Stomach (tissue), 9 donors: ENCODE measurements around the gene FBF1. TPM values are rescaled to one million over a fixed set of nuclear protein-coding genes. Genes with fewer than 3 reads are reported as not detected.
"Not testable (repeated sequence)": the region's sequence is repeated elsewhere in the genome, so short reads cannot be mapped to it uniquely, and the experiment has no call there.

ENCODE experiments used
- DNase-seq, 2 donors: peaks; one replicate each; pipeline versions ENCODE4 v3.0.0 to v3.0.0-alpha.2; 2013 to 2019
- H3K27ac ChIP-seq, 5 donors: fragments of 200-600 bp in 4 of 5; sonication (generic) in 4 of 5; one replicate each; pipeline ENCODE4 v1.5.1; 2013 to 2019; ENCODE audit warnings: mild to moderate bottlenecking in 1 of 5, moderate library complexity in 1 of 5
- H3K27me3 ChIP-seq, 3 donors: fragments of 200-600 bp; sonication (generic); one replicate each; pipeline ENCODE4 v1.5.1; 2017 to 2019; ENCODE audit warnings: mixed run types in 1 of 3
- H3K36me3 ChIP-seq, 4 donors: fragments of 200-600 bp; sonication (generic); 1 replicate in 3 of 4; 2 replicates in 1 of 4; pipeline ENCODE4 v1.5.1; 2016 to 2019
- H3K4me1 ChIP-seq, 4 donors: fragments of 200-600 bp; sonication (generic); one replicate each; pipeline ENCODE4 v1.5.1; 2016 to 2019
- H3K4me3 ChIP-seq, 4 donors: fragments of 200-600 bp; sonication (generic) in 3 of 4; one replicate each; pipeline ENCODE4 v1.5.1; 2016 to 2019; ENCODE audit warnings: mild to moderate bottlenecking in 1 of 4
- H3K9me3 ChIP-seq, 4 donors: fragments of 200-600 bp; sonication (generic); one replicate each; pipeline ENCODE4 v1.5.1; 2016 to 2019
- CTCF ChIP-seq, 7 experiments: fragments of 450-650 bp in 4 of 7; fragments of 200-600 bp in 3 of 7; sonication (generic) in 3 of 7; IDR thresholded peaks; one replicate each; pipeline ENCODE4 v1.5.1; 2016 to 2019; ENCODE audit warnings: antibody characterized with exemption in 7 of 7, control low read depth in 2 of 7, mild to moderate bottlenecking in 1 of 7
- EP300 ChIP-seq: sonication (generic); formaldehyde crosslinking; IDR thresholded peaks from one replicate; pipeline ENCODE4 v1.6.1; 2017; ENCODE audit warnings: antibody characterized with exemption
- POLR2A ChIP-seq, 4 donors: fragments of 450-650 bp; IDR thresholded peaks; one replicate each; pipeline ENCODE4 v1.6.1; 2016; ENCODE audit warnings: antibody characterized with exemption in 4 of 4, control low read depth in 2 of 4, mild to moderate bottlenecking in 1 of 4, moderate library complexity in 1 of 4
- POLR2AphosphoS5 ChIP-seq, 3 donors: sonication (generic); formaldehyde crosslinking; IDR thresholded peaks; one replicate each; pipeline ENCODE4 v1.6.1; 2016; ENCODE audit warnings: antibody characterized with exemption in 3 of 3
- WGBS, 5 donors: extraction: QIAGEN DNeasy Blood & Tissue Kit in 3 of 5; methylation state at CpG; one replicate each; pipeline versions ENCODE4 v1.1.5 to v1.1.7; 2013 to 2018; 5-methylcytosine and 5-hydroxymethylcytosine counted together
- intact Hi-C: fragments of 100-400 bp; cut with DNase I; formaldehyde crosslinking; loops from one replicate; pipeline ENCODE4 v1.15.1; 2023; ENCODE audit warnings: low total_unique reads
- polyA plus RNA-seq, 3 donors: library from polyadenylated mRNA; stranded (reverse); fragments of 200-250 nt; gene quantifications; one replicate each; pipeline ENCODE4 v1.2.3, GENCODE V29; 2013
- total RNA-seq, 5 donors: library from RNA; depleted of rRNA; stranded (reverse); fragments of >200 nt; gene quantifications; one replicate each; pipeline versions ENCODE4 v1.1.0 to v1.2.3, GENCODE V29; 2014 to 2016
- donor health status: healthy with polysubstance abuse.
- donor health status: Bipolar disorder and iron deficiency.
- donor health status: healthy.

Gene FBF1
- total and polyA plus RNA-seq, 8 donors = 1.7 to 21.7 (median 10.4) TPM

- TF ChIP-seq POLR2A (IDR thresholded peaks at IDR 0.05) = peak in 2 of 4 donors; percentile 73 to 84
- TF ChIP-seq POLR2AphosphoS5 (IDR thresholded peaks at IDR 0.05) = peak; percentile 85 to 97 (median 97)
- peak in 4 of 7 experiments; percentile 7 to 49 (median 26) for TF ChIP-seq CTCF (IDR thresholded peaks at IDR 0.05)
- no peak for TF ChIP-seq EP300
- no peaks in the 10 kb centered on the region for H3K9me3 ChIP-seq
- H3K27me3 ChIP-seq = no peaks in the 10 kb centered on the region
- peaks cover 0 to 4% (median 0%) of the 10 kb centered on the region in 4 donors for H3K36me3 ChIP-seq
- intact Hi-C loops = no loop called here
- peak within 1 kb of the TSS; percentile 72 to 86 (median 80) for H3K4me3 ChIP-seq
- peak; percentile 97 to 99 for DNase-seq
- WGBS, 5 donors = 0% methylated on average over 41 to 72 of the region's 72 CpGs
- H3K4me1 ChIP-seq = peaks cover 22 to 84% (median 66%) of the 10 kb centered on the region in 4 donors
- peak within 1 kb of the TSS; percentile 95 to 99 (median 97) for H3K27ac ChIP-seq
These were observed 38.3 kb upstream of the FBF1 start, which contains the start of the genes ACOX1 and TEN1 for GRCh38 chr17:75978938-75979704. Gene ACOX1, minus strand, starts transcription at chr17:75979166. Its CDS starts 93 bp downstream, at chr17:75979073. Gene TEN1, plus strand, starts transcription at chr17:75979240. Its CDS starts 6,953 bp downstream, at chr17:75986193.

- Histone ChIP-seq H3K9me3 (no peaks in the 10 kb centered on the region), H3K27ac (peak overlapping the region in 4 of 5 donors; percentile 47 to 95 (median 52)), H3K27me3 (no peaks in the 10 kb centered on the region), H3K4me1 (peaks cover 18 to 81% (median 55%) of the 10 kb centered on the region in 4 donors), H3K4me3 (peak overlapping the region in 2 of 4 donors; percentile 28 to 72), H3K36me3 (peaks cover 3 to 26% (median 21%) of the 10 kb centered on the region in 4 donors)
- DNase-seq = peak in 1 of 2 donors; percentile 58
- WGBS, 5 donors = 30 to 40% (median 34%) methylated on average over 9 of the region's 9 CpGs
- no peak for TF ChIP-seq POLR2A (IDR thresholded peaks at IDR 0.05)
- no peak for TF ChIP-seq CTCF (IDR thresholded peaks at IDR 0.05)
- peak in 1 of 3 donors; percentile 12 for TF ChIP-seq POLR2AphosphoS5 (IDR thresholded peaks at IDR 0.05)
- TF ChIP-seq EP300 = no peak
- intact Hi-C loops = no loop called here
These were observed 35.5 kb upstream of the FBF1 start for GRCh38 chr17:75976175-75976848.

GRCh38 chr17:75975757-75976174 is 34.9 kb upstream of the FBF1 start:
- no peaks in the 10 kb centered on the region for H3K9me3 ChIP-seq
- H3K27ac ChIP-seq = peak overlapping the region; percentile 23 to 95 (median 47)
- H3K4me1 ChIP-seq = peaks cover 18 to 81% (median 52%) of the 10 kb centered on the region in 4 donors
- intact Hi-C loops = no loop called here
- peaks cover 4 to 31% (median 27%) of the 10 kb centered on the region in 4 donors for H3K36me3 ChIP-seq
- TF ChIP-seq POLR2A (IDR thresholded peaks at IDR 0.05) (no peak), POLR2AphosphoS5 (IDR thresholded peaks at IDR 0.05) (no peak), EP300 (no peak), CTCF (IDR thresholded peaks at IDR 0.05) (no peak)
- peak overlapping the region in 2 of 4 donors; percentile 28 to 72 for H3K4me3 ChIP-seq
- no peak for DNase-seq
- no peaks in the 10 kb centered on the region for H3K27me3 ChIP-seq
- 28 to 56% (median 36%) methylated on average over 5 of the region's 5 CpGs for WGBS, 5 donors

GRCh38 chr17:75975187-75975586 is 34.3 kb upstream of the FBF1 start:
- DNase-seq, intact Hi-C loops, H3K4me3 ChIP-seq, H3K9me3 ChIP-seq, H3K27me3 ChIP-seq: not testable (repeated sequence)
- H3K4me1 ChIP-seq = peaks cover 17 to 81% (median 49%) of the 10 kb centered on the region in 4 donors
- H3K27ac ChIP-seq = peak overlapping the region in 3 of 5 donors; percentile 47 to 95 (median 57)
- peaks cover 4 to 35% (median 28%) of the 10 kb centered on the region in 4 donors for H3K36me3 ChIP-seq
- WGBS, 5 donors = 86 to 97% (median 96%) methylated on average over 6 of the region's 6 CpGs
